ENCODE data around the gene RPH3AL.

DNA sequence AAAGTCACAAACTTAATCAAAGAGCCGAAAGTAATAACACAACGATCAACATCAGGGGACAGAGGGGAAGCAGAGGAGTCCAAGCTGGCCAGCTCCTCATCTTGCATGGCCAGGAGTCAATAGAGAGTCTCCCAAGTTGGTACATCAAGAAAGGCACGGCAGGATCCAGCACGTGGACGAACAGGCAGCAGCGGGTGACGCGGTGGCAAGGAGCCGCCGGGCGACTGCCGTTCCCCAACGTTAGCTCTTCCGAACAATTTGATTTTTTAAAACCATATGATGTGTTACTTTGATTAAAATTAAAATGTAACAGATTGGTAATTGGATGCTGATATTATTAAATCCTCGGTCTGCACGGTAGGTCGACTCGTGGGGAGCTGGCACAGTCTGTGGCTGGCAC is 89.3 kb downstream of the RPH3AL start:
- TF ChIP-seq, protein P1, sequence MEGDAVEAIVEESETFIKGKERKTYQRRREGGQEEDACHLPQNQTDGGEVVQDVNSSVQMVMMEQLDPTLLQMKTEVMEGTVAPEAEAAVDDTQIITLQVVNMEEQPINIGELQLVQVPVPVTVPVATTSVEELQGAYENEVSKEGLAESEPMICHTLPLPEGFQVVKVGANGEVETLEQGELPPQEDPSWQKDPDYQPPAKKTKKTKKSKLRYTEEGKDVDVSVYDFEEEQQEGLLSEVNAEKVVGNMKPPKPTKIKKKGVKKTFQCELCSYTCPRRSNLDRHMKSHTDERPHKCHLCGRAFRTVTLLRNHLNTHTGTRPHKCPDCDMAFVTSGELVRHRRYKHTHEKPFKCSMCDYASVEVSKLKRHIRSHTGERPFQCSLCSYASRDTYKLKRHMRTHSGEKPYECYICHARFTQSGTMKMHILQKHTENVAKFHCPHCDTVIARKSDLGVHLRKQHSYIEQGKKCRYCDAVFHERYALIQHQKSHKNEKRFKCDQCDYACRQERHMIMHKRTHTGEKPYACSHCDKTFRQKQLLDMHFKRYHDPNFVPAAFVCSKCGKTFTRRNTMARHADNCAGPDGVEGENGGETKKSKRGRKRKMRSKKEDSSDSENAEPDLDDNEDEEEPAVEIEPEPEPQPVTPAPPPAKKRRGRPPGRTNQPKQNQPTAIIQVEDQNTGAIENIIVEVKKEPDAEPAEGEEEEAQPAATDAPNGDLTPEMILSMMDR (IDR thresholded peaks at IDR 0.05): no peak
- no peak for TF ChIP-seq ZFX (IDR thresholded peaks at IDR 0.05; ENCODE audit: borderline replicate concordance)

Measured in 22Rv1 (cell line).